Fibroblast of lung (primary cell): ENCODE data around the gene ME1. TPM values are rescaled to one million over a fixed set of nuclear protein-coding genes. Genes with fewer than 3 reads are reported as not detected.
"Not testable (repeated sequence)": the region's sequence is repeated elsewhere in the genome, so short reads cannot be mapped to it uniquely, and the experiment has no call there.

ENCODE experiments used
- DNase-seq, 2 donors: peaks; one replicate each; pipeline versions ENCODE4 v3.0.0 to v3.0.0-alpha.2; 2010; ENCODE audit warnings: low read depth in 2 of 2
- H2AFZ ChIP-seq: 2 replicates; pipeline ENCODE4 v1.5.1; 2012; ENCODE audit warnings: low read length, control low read depth, inconsistent platforms
- H3K27ac ChIP-seq: 2 replicates; pipeline ENCODE4 v1.5.1; 2011; ENCODE audit warnings: low read length, control low read depth; ENCODE audit not compliant: insufficient read depth
- H3K27me3 ChIP-seq: 2 replicates; pipeline ENCODE4 v1.5.1; 2011; ENCODE audit warnings: mild to moderate bottlenecking, low read length; ENCODE audit not compliant: control insufficient read depth, insufficient read depth
- H3K36me3 ChIP-seq: 2 replicates; pipeline ENCODE4 v1.5.1; 2011; ENCODE audit warnings: low read length; ENCODE audit not compliant: control insufficient read depth, insufficient read depth
- H3K4me1 ChIP-seq: 2 replicates; pipeline ENCODE4 v1.5.1; 2011; ENCODE audit warnings: low read length; ENCODE audit not compliant: control insufficient read depth, insufficient read depth; ENCODE audit errors: extremely low read depth
- H3K4me2 ChIP-seq: 2 replicates; pipeline ENCODE4 v1.5.1; 2011; ENCODE audit warnings: low read length, control low read depth; ENCODE audit not compliant: insufficient read depth; ENCODE audit errors: extremely low read depth
- H3K4me3 ChIP-seq, 4 experiments: fragments of 200-600 bp in 1 of 4; sonication (generic) in 1 of 4; replicated peaks in 1 of 4; 2 replicates each; pipeline ENCODE4 v1.5.1; 2011 to 2016; ENCODE audit warnings: low read length in 4 of 4, low read depth in 3 of 4, mild to moderate bottlenecking in 3 of 4, control low read depth in 2 of 4, inconsistent platforms in 1 of 4, mixed read lengths in 1 of 4; ENCODE audit not compliant: insufficient read depth in 1 of 4; ENCODE audit errors: control extremely low read depth in 1 of 4
- H3K79me2 ChIP-seq: 2 replicates; pipeline ENCODE4 v1.5.1; 2012; ENCODE audit warnings: mild to moderate bottlenecking, low read length, inconsistent platforms; ENCODE audit not compliant: control insufficient read depth, insufficient read depth
- H3K9ac ChIP-seq: 2 replicates; pipeline ENCODE4 v1.5.1; 2011; ENCODE audit warnings: mild to moderate bottlenecking, low read length, control low read depth; ENCODE audit not compliant: insufficient read depth
- H3K9me3 ChIP-seq: 2 replicates; pipeline ENCODE4 v1.5.1; 2012; ENCODE audit warnings: low read depth, low read length; ENCODE audit not compliant: control insufficient read depth, insufficient read depth
- H4K20me1 ChIP-seq: 2 replicates; pipeline ENCODE4 v1.5.1; 2011; ENCODE audit warnings: low read length; ENCODE audit not compliant: control insufficient read depth, insufficient read depth; ENCODE audit errors: extremely low read depth
- CTCF ChIP-seq, 2 donors: IDR thresholded peaks in 1 of 2; conservative IDR thresholded peaks in 1 of 2; 1 replicate in 1 of 2; 2 replicates in 1 of 2; pipeline ENCODE4 v1.5.1; 2011 to 2012; ENCODE audit warnings: low read length in 2 of 2, control low read depth in 1 of 2, inconsistent platforms in 1 of 2, low read depth in 1 of 2, mild to moderate bottlenecking in 1 of 2
- EZH2 ChIP-seq: IDR thresholded peaks from 2 replicates; pipeline ENCODE4 v1.5.1; 2012; ENCODE audit warnings: low read length, control low read depth, mild to moderate bottlenecking; ENCODE audit errors: missing control alignments
- polyA plus RNA-seq, 2 donors: library from polyadenylated mRNA; depleted of rRNA in 1 of 2; stranded (reverse) in 1 of 2; unstranded in 1 of 2; fragments of >200 nt; gene quantifications; 2 replicates each; pipeline ENCODE4 v1.2.1, GENCODE V29; 2011 to 2012; ENCODE audit warnings: missing spikeins in 1 of 2
- total RNA-seq: library from RNA; depleted of rRNA; stranded (reverse); fragments of >200 nt; gene quantifications from 2 replicates; pipeline ENCODE4 v1.2.1, GENCODE V29; 2014

Gene ME1
- total and polyA plus RNA-seq, 2 donors (not counting 1 experiment from before 2014, with no cell fraction given), result 35.8 to 44.3 TPM

DNA sequence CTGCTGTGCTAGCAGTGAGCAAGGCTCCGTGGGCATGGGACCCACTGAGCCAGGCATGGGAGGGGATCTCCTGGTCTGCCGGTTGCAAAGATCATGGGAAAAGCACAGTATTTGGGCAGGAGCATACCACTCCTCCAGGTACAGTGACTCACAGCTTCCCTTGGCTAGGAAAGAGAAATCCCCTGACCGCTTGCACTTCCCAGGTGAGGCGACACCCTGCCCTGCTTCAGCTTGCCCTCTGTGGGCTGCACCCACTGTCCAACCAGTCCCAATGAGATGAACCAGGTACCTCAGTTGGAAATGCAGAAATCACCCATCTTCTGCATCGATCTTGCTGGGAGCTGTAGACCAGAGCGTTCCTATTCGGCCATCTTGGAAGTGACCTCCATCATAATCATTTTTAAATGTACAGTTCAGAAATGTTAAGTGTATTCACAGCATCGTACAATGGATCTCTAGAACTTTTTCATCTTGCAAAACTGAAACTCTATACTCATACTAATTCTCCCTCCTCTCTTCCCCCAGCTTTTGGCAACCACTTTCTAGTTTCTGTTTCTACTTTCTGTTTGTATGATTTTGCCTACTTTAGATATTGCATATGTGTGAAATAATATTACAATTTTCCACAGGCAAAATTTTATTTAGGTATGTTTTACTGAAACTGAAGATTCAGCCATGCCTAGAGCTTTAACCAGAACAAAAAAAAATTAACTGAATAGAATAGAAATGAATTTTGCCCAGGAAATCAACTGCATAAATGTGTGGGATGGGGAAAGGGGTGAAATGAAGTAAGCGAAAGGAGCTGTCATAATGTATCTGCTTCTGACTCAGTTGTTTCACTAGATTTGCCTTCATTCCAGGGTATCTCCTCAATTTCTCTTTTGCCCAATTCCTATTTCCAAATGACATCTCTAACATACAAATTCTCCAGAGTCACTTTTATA, 137.7 kb downstream of the ME1 start:
- no peak overlapping the region for H3K9ac ChIP-seq
- H3K27ac ChIP-seq, result no peak overlapping the region
- TF ChIP-seq EZH2, result no peak
- no peak for TF ChIP-seq CTCF (conservative IDR thresholded peaks at IDR 0.05 in 1 of 2, IDR thresholded peaks at IDR 0.05 in 1 of 2; ENCODE audit: low read depth in 1 of 2, low read length in 2 of 2)
- no peak for DNase-seq
- no peaks in the 10 kb centered on the region for H4K20me1 ChIP-seq
- H3K4me1 ChIP-seq, result no peaks in the 10 kb centered on the region
- H3K27me3 ChIP-seq, result no peaks in the 10 kb centered on the region
- H3K9me3 ChIP-seq, result no peaks in the 10 kb centered on the region
- H3K79me2 ChIP-seq, result no peaks in the 10 kb centered on the region
- H3K36me3 ChIP-seq, result no peaks in the 10 kb centered on the region
- H2AFZ ChIP-seq, result no peak overlapping the region
- no peak overlapping the region for H3K4me2 ChIP-seq
- H3K4me3 ChIP-seq, result no peak overlapping the region

GRCh38 chr6:83287298-83287697, 143.6 kb downstream of the ME1 start:
- not testable (repeated sequence) for H3K79me2 ChIP-seq, H3K4me1 ChIP-seq, H4K20me1 ChIP-seq, H3K27me3 ChIP-seq, H3K27ac ChIP-seq, H3K4me2 ChIP-seq, H3K9ac ChIP-seq, H3K9me3 ChIP-seq, DNase-seq, H3K36me3 ChIP-seq, H3K4me3 ChIP-seq, H2AFZ ChIP-seq

GRCh38 chr6:83285917-83286316, 144.9 kb downstream of the ME1 start:
- Histone ChIP-seq H3K9ac (no peak overlapping the region), H3K27me3 (no peaks in the 10 kb centered on the region), H2AFZ (no peak overlapping the region), H3K9me3 (no peaks in the 10 kb centered on the region), H4K20me1 (no peaks in the 10 kb centered on the region), H3K4me1 (no peaks in the 10 kb centered on the region), H3K79me2 (no peaks in the 10 kb centered on the region), H3K4me2 (no peak overlapping the region), H3K27ac (no peak overlapping the region), H3K36me3 (no peaks in the 10 kb centered on the region), H3K4me3 (no peak overlapping the region)
- TF ChIP-seq EZH2 (no peak), CTCF (conservative IDR thresholded peaks at IDR 0.05 in 1 of 2, IDR thresholded peaks at IDR 0.05 in 1 of 2; ENCODE audit: low read depth in 1 of 2, low read length in 2 of 2) (no peak)
- DNase-seq, result no peak
